GM12864 (cell line): ENCODE measurements around the gene SOX8.

Experiments
- DNase-seq: peaks from one replicate; pipeline ENCODE4 v3.0.0-alpha.2; 2011; ENCODE audit warnings: low read depth
- H3K4me3 ChIP-seq: 2 replicates; pipeline ENCODE4 v1.5.1; 2011; ENCODE audit warnings: mild to moderate bottlenecking, low read depth, low read length, control low read depth
- CTCF ChIP-seq: IDR thresholded peaks from 2 replicates; pipeline ENCODE4 v1.5.1; 2011; ENCODE audit warnings: low read depth, mild to moderate bottlenecking, moderate library complexity, low read length, control low read depth, inconsistent platforms; ENCODE audit errors: missing control alignments

Gene SOX8

DNA sequence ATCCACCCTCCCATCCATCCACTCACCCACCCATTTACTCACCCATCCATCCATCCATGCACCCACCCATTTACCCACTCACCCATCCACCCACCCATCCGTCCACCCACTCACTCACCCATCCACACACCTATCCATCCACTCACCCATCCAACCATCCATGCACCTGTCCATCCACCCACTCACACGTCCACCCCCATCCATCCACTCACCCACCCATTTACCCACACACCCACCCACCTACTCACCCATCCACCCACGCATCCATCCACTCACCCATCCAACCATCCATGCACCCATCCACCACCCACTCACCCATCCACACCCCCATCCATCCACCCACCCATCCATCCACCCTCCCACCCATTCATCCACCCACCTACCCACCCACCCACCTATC lies 12.2 kb downstream of the SOX8 start:
- TF ChIP-seq CTCF, result no peak
- no peak for DNase-seq

GRCh38 chr16:995087-995486 lies 13.5 kb downstream of the SOX8 start:
- no peak for TF ChIP-seq CTCF
- no peak overlapping the region for H3K4me3 ChIP-seq
- DNase-seq, result no peak

More for the DNA sequence above, 12.2 kb downstream of the SOX8 start:
- H3K4me3 ChIP-seq, result no peak overlapping the region

GRCh38 chr16:995783-996182 lies 14.2 kb downstream of the SOX8 start:
- no peak overlapping the region for H3K4me3 ChIP-seq
- no peak for TF ChIP-seq CTCF
- DNase-seq, result no peak

GRCh38 chr16:996681-997080 lies 15.1 kb downstream of the SOX8 start:
- H3K4me3 ChIP-seq, result no peak overlapping the region
- no peak for DNase-seq
- no peak for TF ChIP-seq CTCF

- no peak for TF ChIP-seq CTCF
- no peak for DNase-seq
- H3K4me3 ChIP-seq, result no peak overlapping the region
Observed at GRCh38 chr16:997440-998051, 16.0 kb downstream of the SOX8 start.

- no peak for DNase-seq
- no peak overlapping the region for H3K4me3 ChIP-seq
- TF ChIP-seq CTCF, result no peak
Observed at GRCh38 chr16:998211-998610, 16.6 kb downstream of the SOX8 start.

GRCh38 chr16:998615-999014 lies 17.0 kb downstream of the SOX8 start:
- no peak for TF ChIP-seq CTCF
- no peak for DNase-seq
- no peak overlapping the region for H3K4me3 ChIP-seq
